Stimulated activated CD8-positive, alpha-beta memory T cell treated with anti-CD3 and anti-CD28 coated beads, Interleukin-4, amount 100 ng/mL, for 1 hour (primary cell): ENCODE measurements around the gene RPL39L.

Experiments
- DNase-seq, 2 donors: peaks; one replicate each; pipeline ENCODE4 v3.0.0-alpha.2; 2020; ENCODE audit warnings: low read depth in 2 of 2, low spot score in 1 of 2

The RPL39L gene

DNA sequence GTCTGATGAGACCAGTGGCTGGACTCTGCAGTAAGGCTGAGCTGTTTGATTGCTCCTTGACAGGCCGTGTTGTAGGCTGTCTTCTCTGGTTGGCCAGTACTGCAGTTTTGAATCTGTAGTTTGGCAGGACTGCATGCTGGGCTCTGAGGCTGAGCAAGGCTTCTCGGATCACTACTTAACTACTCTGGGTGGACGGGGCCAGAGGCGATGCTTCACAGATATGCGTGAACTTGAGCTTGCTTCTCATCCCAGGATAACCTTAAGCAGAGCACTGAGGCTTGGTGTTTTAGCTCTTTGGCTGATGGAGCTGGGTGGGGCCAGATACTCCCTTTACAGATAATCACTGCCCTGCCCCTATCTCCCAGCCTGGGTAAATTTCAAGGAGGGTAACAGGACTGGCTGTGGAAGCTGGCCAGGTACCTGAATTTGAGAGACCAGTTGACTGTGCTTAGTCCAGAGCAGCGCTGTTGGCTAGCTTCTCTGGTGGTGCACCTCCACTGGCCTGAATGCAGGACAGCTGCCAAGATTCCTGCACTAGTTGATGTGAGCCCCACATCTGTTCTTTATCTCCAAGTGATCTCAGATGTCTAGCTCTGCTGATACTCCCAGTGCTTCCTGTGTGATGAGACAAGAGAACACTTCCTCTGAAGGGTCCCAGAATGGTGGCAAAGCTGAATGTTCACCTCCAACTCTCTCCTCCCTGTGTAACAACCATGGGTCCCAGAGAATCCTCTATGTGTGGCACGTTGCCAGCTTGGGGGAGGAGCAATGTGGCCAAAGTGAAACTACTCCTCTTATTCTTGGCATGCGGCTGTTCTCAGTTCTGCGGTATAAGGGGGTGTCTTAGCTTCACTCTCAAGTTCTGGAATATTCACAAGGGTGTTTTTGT is 37.9 kb downstream of the RPL39L start:
- peak in 1 of 2 donors; percentile 14 for DNase-seq

DNA sequence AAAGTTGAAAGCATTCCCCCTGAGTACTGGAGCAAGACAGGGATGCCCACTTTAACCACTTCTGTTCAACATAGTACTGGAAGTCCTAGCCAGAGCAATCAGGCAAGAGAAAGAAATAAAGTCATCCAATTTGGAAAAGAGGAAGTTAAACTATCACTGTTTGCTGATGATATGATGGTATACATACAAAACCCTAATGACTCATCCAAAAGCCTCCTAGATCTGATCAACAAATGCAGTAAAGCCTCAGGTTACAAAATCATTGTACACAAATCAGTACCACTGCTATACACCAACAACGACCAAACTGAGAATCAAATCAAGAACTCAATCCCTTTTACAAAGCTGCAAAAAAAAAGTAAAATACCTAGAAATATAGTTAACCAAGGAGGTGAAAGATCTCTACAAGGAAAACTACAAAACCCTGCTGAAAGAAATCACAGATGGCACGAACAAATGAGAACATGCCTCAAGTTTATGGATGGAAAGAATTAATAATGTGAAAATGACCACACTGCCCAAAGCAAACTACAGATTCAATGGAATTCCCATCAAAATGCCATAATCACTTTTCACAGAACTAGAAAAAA is 40.3 kb downstream of the RPL39L start:
- no peak for DNase-seq

DNA sequence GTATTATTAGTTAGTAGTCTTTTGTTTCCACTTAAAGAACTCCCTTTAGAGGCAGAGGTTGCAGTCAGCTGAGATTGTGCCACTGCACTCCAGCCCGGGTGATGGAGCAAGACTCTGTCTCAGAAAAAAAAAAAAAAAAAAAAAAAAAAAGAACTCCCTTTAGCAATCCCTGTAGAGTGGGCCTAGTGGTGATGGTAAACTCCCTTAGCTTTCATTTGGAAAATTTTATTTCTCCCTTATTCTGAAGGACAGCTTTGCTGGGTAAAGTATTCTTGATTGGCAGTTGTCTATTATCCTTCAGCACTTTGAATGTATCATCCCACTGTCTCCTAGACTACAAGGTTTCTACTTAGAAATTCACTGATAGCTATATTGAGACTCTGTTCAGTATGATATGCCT is 46.0 kb downstream of the RPL39L start:
- DNase-seq, result no peak

DNA sequence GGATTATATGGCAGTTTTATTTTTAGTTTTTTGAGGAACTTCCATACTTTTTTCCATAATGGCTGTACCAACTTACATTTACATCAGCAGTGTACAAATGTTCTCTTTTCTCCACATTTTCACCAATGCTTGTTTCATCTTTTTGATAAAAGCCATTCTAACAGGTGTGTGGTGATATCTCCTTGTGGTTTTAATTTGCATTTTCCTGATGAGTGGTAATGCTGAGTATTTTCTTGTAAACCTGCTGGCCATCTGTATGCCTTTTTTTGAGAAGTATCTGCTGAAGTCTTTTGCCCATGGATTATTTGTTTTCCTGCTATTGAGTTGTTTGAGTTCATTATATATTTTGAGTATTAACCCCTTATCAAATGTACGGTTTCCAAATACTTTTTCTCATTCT is 50.6 kb downstream of the RPL39L start:
- no peak for DNase-seq

DNA sequence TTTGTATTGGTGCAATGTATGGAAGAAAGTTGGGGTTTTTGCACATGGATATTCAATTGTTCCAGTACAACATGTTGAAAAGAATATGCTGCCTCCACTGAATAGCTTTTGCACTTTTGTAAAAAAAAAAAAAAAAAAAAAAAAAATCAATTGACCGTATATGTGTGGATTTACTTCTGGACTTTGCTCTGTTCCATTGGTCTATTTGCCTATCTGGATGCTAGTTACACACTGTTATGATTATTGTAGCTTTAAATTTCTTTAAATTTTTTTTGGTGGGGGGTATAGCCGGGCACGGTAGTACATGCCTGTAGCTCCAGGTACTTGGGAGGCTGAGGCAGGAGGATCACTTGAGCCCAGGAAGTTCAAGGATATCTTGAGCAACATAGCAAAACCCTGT is 52.5 kb downstream of the RPL39L start:
- no peak for DNase-seq

DNA sequence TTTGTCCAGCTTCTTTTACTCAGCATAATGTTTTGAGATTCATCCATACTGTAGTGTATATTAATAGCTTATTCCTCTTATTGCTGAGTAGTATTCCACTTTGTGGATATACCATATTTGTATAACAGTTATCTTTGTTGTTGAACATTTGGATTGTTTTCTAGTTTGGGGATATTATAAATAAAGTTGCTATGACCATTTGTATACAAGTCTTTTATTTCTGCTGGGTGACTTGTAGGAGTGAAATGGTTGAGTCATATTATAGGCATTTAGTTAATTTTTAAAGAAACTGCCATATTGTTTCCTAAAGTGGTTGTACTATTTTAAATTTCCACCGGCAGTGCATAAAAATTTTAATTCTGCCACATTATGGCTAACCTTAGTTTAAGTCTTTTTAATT is 53.4 kb downstream of the RPL39L start:
- no peak for DNase-seq

DNA sequence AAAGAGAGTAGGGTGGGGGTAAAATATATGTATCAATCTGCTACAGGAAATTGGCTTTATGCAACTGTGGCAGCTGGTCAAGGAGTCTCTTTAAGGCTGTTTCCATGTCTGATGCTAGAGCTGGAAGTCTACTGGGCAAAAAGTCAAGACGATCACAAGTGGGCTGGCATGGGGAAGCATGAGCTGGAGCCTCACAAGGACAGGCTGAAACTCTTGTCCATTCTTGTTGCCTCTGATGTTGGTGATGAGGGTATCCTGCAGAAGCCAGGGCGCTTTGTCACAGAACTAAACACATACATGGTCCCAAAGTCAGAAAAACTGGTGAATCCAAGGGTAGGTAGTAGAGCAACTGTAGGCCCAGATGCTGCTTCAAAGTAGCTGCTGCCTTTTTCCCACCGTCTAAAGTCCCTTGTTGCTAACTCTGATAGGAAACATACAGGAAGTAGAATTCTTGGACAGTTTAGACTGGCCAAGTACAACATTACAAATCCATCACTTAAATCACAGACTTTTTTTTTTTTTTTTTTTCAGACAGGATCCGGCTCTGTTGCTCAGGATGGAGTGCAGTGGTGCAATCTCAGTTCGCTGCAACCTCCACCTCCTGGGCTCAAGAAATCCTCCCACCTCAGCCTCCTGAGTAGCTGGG is 54.2 kb downstream of the RPL39L start:
- no peak for DNase-seq

DNA sequence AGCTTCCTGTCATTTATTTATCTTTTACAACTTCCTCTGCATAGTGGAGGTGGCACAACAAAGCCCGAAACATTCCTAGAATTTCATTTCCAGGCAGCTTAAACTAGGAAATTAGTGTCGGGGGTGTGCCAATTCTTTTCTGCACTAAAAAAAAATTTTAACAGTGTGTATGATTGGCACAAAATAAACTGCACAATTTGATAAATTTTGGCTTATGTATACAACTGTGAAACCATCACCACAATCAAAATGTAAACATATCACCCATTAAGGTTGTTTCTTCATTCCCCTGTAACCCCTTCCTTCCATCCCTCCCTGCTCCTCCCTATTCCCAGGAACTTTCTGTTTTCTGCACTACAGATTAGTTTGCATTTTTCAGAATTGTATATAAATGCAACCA is 54.7 kb downstream of the RPL39L start:
- DNase-seq, result no peak

DNA sequence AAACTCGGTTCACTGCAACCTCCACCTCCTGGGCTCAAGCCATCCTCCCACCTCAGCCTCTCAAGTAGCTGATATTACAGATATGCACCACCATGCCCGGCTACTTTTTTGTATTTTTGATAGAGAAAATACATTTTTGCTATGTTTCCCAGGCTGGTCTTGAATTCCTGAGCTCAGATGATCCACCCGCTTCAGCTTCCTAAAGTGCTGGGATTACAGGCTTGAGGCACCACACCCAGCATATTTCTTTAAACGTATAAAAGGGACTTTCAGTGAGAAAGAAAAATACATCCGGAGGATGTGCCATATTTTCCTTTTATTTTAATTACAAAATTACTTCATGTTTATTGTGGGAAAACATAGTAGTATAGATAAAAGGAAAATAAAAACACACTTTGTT is 55.2 kb downstream of the RPL39L start:
- DNase-seq, result no peak

DNA sequence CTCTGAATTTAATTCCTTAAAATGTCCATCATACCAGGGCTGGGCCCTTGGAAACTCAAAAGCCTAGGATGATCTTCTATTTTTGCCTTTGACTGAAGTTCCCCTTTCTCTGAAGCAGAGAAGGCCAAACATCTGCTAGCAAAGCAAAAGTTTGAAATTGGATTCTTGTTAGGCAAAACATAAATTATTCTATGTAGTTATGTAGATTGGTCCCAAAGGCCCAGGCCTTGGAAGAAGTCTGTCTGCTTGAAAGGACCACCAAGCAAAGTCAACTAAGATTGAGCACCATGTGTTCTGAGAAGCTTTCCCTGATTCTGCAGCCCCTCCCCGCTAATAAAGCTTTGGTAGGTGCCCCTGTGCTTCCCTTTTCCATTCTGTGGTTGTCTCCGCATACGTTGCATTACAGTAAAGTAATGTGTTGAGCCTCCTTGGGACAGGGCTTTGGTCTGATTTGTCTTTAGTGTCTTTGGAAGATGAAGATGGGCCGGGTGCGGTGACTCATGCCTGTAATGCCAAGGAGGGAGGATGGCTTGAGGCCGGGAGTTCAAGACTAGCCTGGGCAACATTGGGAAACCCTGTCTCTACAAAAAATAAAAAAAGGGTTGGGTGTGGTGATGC is 56.4 kb downstream of the RPL39L start:
- DNase-seq, result no peak

DNA sequence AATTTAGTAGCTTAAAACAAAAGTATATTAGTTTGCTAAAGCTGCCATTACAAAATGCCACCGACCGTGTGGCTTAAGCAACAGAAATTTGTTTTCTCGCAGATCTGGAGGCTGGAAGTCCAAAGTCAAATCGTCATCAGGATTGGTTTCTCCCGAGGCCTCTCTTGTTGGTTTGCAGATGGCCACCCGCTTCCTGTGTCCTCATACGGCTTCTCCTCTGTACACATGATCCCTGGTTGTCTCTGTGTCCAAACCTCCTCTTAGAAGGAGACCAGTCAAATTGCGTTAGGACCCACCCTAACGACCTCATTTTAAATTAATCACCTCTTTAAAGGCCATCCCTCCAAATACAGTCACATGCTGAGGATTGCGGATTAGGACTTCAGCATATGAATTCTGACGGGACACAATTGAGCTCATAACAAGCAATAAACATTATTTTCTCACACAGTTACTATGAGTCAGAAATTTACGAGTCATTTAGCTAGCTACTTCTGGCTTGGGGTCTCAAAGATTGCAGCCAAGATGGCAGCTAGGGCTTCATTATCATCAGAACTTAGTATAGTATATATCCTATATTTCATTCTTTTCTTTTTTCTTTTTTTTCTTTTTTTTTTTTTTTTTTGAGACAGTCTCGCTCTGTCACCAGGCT is 58.4 kb downstream of the RPL39L start:
- no peak for DNase-seq

DNA sequence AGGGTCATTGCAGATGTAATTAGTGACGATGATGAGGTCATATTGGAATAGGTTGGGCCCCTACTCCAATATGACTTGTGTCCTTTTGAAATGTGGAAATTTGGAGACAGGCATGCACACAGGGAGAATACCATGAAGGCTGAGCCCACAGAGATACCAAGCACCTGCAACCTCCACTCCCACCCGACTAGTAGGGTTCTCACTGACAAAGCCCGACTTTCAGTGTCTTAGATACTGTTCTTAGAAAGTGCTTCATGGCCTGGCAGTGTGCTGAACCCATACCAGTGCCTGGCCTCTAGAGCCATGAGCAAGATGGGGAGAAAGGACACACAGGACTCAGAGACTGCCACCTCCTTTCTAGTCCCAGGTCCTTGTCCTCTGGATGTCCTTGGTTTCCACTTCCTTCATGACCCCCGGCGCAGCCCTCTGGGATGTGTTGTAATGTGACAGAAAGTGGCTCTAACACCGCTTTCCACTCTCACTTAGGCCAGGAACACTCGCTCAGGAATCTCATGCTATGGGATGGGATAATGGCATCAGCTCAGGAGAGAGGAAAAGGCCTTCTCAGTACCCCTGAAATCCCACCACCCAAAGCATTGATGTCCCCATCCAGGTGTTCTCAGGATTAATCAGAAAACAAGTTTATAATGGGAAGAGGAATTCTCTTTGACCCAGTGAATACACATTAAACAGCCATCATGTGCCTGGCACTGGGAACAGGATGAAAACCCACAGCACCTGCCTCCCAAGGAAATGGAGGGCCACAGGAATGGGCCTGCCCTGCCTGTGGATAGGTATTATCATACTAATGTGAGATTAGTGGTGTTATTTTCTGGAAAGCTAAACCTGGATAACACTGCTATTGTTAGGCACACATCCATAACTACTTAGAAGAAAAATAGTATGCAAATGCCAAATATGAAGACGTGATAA is 59.9 kb downstream of the RPL39L start:
- DNase-seq, result no peak

DNA sequence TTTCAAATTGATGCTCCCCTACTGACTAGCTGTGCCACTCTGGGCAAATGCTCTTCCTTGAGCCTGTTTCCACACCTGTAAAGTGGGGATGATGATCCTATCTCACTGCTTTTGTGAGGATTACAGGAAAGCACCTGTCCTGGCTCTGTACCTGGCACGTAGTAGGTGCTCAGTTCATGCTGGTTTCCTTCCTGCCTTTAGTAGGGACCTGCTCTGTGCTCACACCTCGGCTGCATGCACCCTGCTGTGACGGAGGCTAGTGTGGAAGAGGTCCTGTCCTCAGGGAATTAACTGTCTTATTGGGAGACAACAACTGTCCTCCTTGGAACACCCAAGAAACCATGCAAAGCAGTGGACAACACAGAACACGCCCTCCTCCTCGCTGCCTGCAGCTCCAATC is 61.8 kb downstream of the RPL39L start:
- no peak for DNase-seq

DNA sequence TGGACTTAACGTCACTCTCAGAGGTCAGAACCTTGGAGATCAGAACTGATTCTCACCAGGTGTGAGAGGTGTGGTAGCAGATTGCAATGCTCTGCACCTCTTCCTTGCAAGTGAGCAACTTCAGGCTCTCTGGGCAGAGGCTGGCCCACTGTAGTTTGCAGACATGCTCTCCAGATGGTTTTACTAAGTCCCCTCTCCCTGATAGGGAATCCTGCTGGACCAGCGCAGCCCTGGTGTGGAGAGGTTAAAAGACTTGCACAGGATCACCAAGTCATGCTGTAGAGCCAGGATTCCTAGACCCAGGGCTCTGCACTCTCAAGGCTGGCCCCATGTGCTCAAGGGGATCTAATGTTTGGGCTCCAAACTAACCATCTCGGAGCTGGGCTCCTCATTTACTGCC is 62.2 kb downstream of the RPL39L start:
- no peak for DNase-seq

DNA sequence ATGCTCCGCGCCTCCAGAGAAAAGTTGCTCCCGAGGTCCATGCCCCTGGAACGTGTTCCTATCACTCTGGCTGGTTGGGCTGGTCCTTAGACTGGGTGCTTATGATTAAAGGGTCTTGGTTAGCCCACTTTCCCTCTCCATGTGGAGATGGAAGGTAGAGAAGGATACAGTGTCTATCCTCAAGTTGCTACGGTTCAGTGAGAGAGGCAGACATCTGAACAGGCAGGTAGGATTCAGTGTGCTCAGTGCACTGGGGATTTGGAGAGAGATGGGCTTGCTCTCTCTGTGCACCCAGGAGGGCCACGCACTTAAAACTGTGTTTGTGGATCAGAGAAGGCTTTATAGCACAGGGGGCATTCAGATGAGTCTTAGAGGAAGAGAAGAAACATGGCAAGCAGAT is 63.0 kb downstream of the RPL39L start:
- no peak for DNase-seq

DNA sequence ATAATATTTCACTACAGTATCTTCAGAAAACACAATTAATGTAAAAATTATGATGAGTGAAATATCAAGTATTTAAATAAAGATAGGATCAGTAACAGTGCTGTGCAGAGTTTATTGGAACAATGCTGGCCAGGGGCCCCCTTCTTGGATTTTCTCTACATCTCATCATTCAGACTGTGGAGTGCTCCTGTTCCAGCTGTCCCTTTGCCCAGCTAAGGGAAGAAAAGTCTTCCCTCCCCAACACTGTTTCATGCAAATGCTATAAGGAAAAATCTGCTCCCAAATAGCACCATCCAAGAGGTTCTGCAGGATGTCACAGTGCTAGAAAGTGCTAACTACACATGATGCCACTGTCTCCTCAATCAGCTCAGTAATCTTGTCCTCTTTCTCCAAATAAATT is 64.5 kb downstream of the RPL39L start:
- no peak for DNase-seq

DNA sequence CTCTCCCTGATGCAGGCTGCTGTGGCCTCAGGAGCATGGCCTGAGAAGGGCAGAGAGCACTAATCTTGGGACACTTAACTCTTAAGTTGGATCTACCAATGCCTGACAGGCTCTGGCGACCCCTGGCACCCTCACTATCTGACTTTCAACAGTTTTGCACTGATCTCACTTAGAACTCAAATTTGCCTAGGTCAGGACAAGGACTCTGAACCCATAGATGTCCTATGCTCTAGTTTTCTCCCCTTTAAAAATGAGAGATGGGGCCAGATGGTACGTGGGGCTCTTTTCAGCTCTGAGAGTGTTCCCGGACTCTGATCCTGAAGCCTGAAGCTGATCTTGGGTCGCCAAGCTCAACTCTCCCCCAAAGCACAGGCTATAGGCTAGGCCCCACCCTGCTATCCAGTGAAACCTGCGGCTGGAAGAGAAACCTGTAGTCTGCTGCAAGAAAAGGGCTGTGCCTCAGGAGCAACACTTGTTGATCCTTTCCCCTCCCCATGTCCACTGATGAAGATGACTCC is 65.7 kb downstream of the RPL39L start:
- DNase-seq, result no peak

DNA sequence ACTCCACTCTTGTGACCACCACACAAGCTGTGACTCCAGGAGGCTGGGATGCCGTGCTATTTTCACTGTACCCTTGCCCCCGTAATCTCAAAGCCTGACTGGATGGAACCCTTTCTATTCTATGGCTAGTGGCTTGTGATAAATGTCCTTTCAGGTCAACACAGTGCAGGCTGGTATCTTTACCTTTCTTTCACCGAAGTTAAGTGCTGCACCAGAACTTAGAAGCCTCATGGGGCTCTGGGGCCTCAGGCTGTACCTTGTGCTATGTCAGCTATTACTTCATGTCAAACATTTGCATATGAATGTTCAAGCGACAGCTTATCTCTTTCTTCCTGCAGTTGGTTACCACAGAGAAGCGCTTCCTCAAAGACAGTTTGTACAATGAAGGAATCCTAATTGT is 66.8 kb downstream of the RPL39L start:
- no peak for DNase-seq

DNA sequence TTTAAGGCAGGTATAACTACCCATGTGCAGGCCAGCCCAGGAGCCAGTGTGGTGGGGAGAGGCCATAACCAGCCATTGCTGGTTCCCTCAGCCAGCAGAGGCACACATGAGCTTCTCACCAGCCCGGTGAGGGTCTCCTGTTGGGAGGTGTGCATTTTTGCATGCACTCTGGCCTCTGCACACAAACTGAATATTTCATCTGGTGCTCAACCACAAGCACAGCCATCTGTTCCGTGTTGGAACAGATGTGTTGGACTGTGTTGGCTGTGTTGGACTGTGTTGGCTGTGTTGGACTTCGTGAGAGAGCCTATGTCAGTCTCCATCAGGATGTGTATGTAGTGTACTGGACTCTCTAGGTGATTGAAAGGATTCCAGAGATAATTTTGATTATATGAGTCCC is 67.2 kb downstream of the RPL39L start:
- no peak for DNase-seq
